SK-N-SH treated with all-trans-retinoic acid at 6 μM for 48 hours (cell line): ENCODE measurements around the gene KCNQ5.

Source experiments
- ATAC-seq: fragments of 200-7000 bp; cut with Tn5 transposase; 3 replicates; pipeline ENCODE4 v1.9.1; 2020; ENCODE audit warnings: mild to moderate bottlenecking, moderate library complexity
- ARNTL ChIP-seq: fragments of 450-650 bp; formaldehyde crosslinking; IDR thresholded peaks from 2 replicates; pipeline ENCODE4 v1.5.0; 2020; ENCODE audit warnings: low read depth, mild to moderate bottlenecking, moderate library complexity, borderline replicate concordance
- BACH2 ChIP-seq: fragments of 250-450 bp; sonication (Bioruptor Pico); IDR thresholded peaks from 2 replicates; pipeline ENCODE4 v1.9.0; 2021; ENCODE audit warnings: mild to moderate bottlenecking, borderline replicate concordance
- ESRRG ChIP-seq: fragments of 250-450 bp; sonication (Bioruptor Pico); IDR thresholded peaks from 2 replicates; pipeline ENCODE4 v1.6.1; 2021; ENCODE audit warnings: mild to moderate bottlenecking
- GLIS3 ChIP-seq: fragments of 250-450 bp; sonication (Bioruptor Pico); IDR thresholded peaks from 2 replicates; pipeline ENCODE4 v1.5.0; 2020; ENCODE audit warnings: mild to moderate bottlenecking, moderate library complexity
- ISL1 ChIP-seq: fragments of 250-450 bp; sonication (Bioruptor Pico); IDR thresholded peaks from 2 replicates; pipeline ENCODE4 v2.1.2; 2022; ENCODE audit warnings: mild to moderate bottlenecking, moderate library complexity
- OSR1 ChIP-seq: fragments of 250-450 bp; sonication (Bioruptor Pico); IDR thresholded peaks from 2 replicates; pipeline ENCODE4 v1.8.0; 2022; ENCODE audit warnings: moderate library complexity, mild to moderate bottlenecking, inconsistent platforms
- PPARA ChIP-seq: fragments of 250-450 bp; sonication (Bioruptor Pico); IDR thresholded peaks from 2 replicates; pipeline ENCODE4 v1.5.0; 2020; ENCODE audit warnings: mild to moderate bottlenecking, borderline replicate concordance
- RARB ChIP-seq: fragments of 250-450 bp; sonication (Bioruptor Pico); IDR thresholded peaks from 2 replicates; pipeline ENCODE4 v1.8.0; 2021; ENCODE audit warnings: mild to moderate bottlenecking, moderate library complexity
- SNAI2 ChIP-seq: fragments of 250-450 bp; sonication (Bioruptor Pico); IDR thresholded peaks from 2 replicates; pipeline ENCODE4 v1.5.0; 2020; ENCODE audit warnings: mild to moderate bottlenecking, moderate library complexity
- TCF4 ChIP-seq: fragments of 250-450 bp; sonication (Bioruptor Pico); IDR thresholded peaks from 2 replicates; pipeline ENCODE4 v1.8.0; 2021; ENCODE audit warnings: mild to moderate bottlenecking, moderate library complexity, borderline replicate concordance
- ZC3H10 ChIP-seq: fragments of 250-450 bp; sonication (Bioruptor Pico); IDR thresholded peaks from 2 replicates; pipeline ENCODE4 v1.5.1; 2021; ENCODE audit warnings: mild to moderate bottlenecking, moderate library complexity
- ZFP3 ChIP-seq: fragments of 250-450 bp; sonication (Bioruptor Pico); IDR thresholded peaks from 2 replicates; pipeline ENCODE4 v1.5.0; 2020; ENCODE audit warnings: mild to moderate bottlenecking, moderate library complexity
- ZFP30 ChIP-seq: fragments of 450-650 bp; formaldehyde crosslinking; IDR thresholded peaks from 2 replicates; pipeline ENCODE4 v1.5.0; 2022; ENCODE audit warnings: mild to moderate bottlenecking, moderate library complexity
- ZNF565 ChIP-seq: fragments of 450-650 bp; formaldehyde crosslinking; conservative IDR thresholded peaks from 2 replicates; pipeline ENCODE4 v1.5.0; 2020; ENCODE audit warnings: low read depth, mild to moderate bottlenecking, moderate library complexity
- ZNF70 ChIP-seq: fragments of 450-650 bp; formaldehyde crosslinking; IDR thresholded peaks from 2 replicates; pipeline ENCODE4 v1.5.0; 2020; ENCODE audit warnings: mild to moderate bottlenecking, moderate library complexity
- ZNF8 ChIP-seq: fragments of 450-650 bp; formaldehyde crosslinking; IDR thresholded peaks from 2 replicates; pipeline ENCODE4 v1.5.0; 2020; ENCODE audit warnings: mild to moderate bottlenecking, moderate library complexity
- TF ChIP-seq, protein P1 (sequence below): fragments of 250-450 bp; sonication (Bioruptor Pico); IDR thresholded peaks from 2 replicates; pipeline ENCODE4 v1.5.1; 2021; ENCODE audit warnings: mild to moderate bottlenecking, moderate library complexity
- TF ChIP-seq, protein P2 (sequence below): fragments of 250-450 bp; sonication (Bioruptor Pico); IDR thresholded peaks from 2 replicates; pipeline ENCODE4 v1.8.0; 2020; ENCODE audit warnings: mild to moderate bottlenecking, moderate library complexity, borderline replicate concordance
- TF ChIP-seq, protein P3 (sequence below): fragments of 250-450 bp; sonication (Bioruptor Pico); IDR thresholded peaks from 2 replicates; pipeline ENCODE4 v1.8.0; 2021; ENCODE audit warnings: low read depth, mild to moderate bottlenecking, moderate library complexity, borderline replicate concordance
- TF ChIP-seq, protein P4 (sequence below): fragments of 250-450 bp; sonication (Bioruptor Pico); IDR thresholded peaks from 2 replicates; pipeline ENCODE4 v1.5.1; 2020; ENCODE audit warnings: low read depth, mild to moderate bottlenecking, moderate library complexity
- TF ChIP-seq, protein P5 (sequence below): fragments of 250-450 bp; sonication (Bioruptor Pico); IDR thresholded peaks from 2 replicates; pipeline ENCODE4 v1.5.0; 2020; ENCODE audit warnings: mild to moderate bottlenecking, moderate library complexity

Gene KCNQ5

DNA sequence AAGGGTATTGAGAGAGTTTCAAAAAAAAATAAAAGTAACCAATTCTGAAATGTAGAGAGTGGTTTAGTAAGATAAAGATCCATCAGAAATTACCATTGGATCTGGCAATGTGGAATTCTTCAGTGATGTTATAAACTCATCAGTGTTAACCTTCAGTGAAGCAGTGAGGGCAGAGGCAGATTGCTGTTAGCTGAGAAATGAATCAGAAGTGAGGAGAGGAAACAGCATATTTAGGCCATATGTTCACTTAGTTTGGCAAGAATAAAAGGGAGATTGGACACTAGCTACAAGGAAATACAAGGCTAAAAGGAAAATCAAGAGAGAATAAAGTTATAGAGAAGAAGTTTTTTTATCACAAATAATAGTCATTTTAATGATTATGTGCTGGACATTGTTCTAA is 9.6 kb downstream of the KCNQ5 start:
- ATAC-seq = peak; percentile 82

DNA sequence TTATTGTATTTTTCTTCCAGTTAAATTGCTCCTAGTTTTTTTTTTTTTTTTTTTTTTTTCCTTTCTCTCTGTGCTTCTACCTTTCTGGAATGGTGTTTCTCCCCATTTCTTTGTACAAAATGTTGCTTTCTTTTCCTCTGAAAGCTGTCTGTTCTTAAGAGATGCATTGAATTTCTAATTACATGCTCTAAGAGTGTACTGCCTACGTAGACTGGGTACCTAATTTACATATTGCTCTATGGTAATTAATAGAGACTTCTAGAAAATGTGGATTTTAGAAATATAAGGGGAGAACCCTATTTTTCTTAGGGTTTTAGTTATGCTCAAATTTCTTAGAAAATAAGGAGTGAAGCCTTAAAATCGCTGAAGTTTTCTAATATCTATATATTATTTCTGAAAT is 13.8 kb downstream of the KCNQ5 start:
- TF ChIP-seq, protein P1, sequence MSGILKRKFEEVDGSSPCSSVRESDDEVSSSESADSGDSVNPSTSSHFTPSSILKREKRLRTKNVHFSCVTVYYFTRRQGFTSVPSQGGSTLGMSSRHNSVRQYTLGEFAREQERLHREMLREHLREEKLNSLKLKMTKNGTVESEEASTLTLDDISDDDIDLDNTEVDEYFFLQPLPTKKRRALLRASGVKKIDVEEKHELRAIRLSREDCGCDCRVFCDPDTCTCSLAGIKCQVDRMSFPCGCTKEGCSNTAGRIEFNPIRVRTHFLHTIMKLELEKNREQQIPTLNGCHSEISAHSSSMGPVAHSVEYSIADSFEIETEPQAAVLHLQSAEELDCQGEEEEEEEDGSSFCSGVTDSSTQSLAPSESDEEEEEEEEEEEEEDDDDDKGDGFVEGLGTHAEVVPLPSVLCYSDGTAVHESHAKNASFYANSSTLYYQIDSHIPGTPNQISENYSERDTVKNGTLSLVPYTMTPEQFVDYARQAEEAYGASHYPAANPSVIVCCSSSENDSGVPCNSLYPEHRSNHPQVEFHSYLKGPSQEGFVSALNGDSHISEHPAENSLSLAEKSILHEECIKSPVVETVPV (CRISPR knock-in tag) = no peak
- no peak for TF ChIP-seq TCF4 (CRISPR knock-in tag)
- TF ChIP-seq ISL1 (CRISPR knock-in tag) = no peak
- TF ChIP-seq, protein P2, sequence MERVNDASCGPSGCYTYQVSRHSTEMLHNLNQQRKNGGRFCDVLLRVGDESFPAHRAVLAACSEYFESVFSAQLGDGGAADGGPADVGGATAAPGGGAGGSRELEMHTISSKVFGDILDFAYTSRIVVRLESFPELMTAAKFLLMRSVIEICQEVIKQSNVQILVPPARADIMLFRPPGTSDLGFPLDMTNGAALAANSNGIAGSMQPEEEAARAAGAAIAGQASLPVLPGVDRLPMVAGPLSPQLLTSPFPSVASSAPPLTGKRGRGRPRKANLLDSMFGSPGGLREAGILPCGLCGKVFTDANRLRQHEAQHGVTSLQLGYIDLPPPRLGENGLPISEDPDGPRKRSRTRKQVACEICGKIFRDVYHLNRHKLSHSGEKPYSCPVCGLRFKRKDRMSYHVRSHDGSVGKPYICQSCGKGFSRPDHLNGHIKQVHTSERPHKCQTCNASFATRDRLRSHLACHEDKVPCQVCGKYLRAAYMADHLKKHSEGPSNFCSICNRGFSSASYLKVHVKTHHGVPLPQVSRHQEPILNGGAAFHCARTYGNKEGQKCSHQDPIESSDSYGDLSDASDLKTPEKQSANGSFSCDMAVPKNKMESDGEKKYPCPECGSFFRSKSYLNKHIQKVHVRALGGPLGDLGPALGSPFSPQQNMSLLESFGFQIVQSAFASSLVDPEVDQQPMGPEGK = no peak
- no peak for TF ChIP-seq ZFP30 (CRISPR knock-in tag)
- TF ChIP-seq, protein P3, sequence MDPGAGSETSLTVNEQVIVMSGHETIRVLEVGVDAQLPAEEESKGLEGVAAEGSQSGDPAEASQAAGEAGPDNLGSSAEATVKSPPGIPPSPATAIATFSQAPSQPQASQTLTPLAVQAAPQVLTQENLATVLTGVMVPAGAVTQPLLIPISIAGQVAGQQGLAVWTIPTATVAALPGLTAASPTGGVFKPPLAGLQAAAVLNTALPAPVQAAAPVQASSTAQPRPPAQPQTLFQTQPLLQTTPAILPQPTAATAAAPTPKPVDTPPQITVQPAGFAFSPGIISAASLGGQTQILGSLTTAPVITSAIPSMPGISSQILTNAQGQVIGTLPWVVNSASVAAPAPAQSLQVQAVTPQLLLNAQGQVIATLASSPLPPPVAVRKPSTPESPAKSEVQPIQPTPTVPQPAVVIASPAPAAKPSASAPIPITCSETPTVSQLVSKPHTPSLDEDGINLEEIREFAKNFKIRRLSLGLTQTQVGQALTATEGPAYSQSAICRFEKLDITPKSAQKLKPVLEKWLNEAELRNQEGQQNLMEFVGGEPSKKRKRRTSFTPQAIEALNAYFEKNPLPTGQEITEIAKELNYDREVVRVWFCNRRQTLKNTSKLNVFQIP (CRISPR knock-in tag) = no peak
- TF ChIP-seq, protein P4, sequence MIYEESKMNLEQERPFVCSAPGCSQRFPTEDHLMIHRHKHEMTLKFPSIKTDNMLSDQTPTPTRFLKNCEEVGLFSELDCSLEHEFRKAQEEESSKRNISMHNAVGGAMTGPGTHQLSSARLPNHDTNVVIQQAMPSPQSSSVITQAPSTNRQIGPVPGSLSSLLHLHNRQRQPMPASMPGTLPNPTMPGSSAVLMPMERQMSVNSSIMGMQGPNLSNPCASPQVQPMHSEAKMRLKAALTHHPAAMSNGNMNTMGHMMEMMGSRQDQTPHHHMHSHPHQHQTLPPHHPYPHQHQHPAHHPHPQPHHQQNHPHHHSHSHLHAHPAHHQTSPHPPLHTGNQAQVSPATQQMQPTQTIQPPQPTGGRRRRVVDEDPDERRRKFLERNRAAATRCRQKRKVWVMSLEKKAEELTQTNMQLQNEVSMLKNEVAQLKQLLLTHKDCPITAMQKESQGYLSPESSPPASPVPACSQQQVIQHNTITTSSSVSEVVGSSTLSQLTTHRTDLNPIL = no peak
- TF ChIP-seq RARB = no peak
- no peak for ATAC-seq

More for the DNA sequence above, 9.6 kb downstream of the KCNQ5 start:
- no peak for TF ChIP-seq SNAI2
- no peak for TF ChIP-seq ZNF8 (CRISPR knock-in tag)
- TF ChIP-seq OSR1 (CRISPR knock-in tag) = no peak
- no peak for TF ChIP-seq BACH2 (CRISPR knock-in tag)
- TF ChIP-seq, protein P4 = no peak
- TF ChIP-seq, protein P1 (CRISPR knock-in tag) = no peak
- no peak for TF ChIP-seq RARB
- TF ChIP-seq, protein P5, sequence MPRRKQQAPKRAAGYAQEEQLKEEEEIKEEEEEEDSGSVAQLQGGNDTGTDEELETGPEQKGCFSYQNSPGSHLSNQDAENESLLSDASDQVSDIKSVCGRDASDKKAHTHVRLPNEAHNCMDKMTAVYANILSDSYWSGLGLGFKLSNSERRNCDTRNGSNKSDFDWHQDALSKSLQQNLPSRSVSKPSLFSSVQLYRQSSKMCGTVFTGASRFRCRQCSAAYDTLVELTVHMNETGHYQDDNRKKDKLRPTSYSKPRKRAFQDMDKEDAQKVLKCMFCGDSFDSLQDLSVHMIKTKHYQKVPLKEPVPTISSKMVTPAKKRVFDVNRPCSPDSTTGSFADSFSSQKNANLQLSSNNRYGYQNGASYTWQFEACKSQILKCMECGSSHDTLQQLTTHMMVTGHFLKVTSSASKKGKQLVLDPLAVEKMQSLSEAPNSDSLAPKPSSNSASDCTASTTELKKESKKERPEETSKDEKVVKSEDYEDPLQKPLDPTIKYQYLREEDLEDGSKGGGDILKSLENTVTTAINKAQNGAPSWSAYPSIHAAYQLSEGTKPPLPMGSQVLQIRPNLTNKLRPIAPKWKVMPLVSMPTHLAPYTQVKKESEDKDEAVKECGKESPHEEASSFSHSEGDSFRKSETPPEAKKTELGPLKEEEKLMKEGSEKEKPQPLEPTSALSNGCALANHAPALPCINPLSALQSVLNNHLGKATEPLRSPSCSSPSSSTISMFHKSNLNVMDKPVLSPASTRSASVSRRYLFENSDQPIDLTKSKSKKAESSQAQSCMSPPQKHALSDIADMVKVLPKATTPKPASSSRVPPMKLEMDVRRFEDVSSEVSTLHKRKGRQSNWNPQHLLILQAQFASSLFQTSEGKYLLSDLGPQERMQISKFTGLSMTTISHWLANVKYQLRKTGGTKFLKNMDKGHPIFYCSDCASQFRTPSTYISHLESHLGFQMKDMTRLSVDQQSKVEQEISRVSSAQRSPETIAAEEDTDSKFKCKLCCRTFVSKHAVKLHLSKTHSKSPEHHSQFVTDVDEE = no peak
- no peak for TF ChIP-seq ZC3H10 (CRISPR knock-in tag)
- no peak for TF ChIP-seq ZNF565
- TF ChIP-seq, protein P3 (CRISPR knock-in tag) = no peak
- TF ChIP-seq ZNF70 (CRISPR knock-in tag) = no peak
- no peak for TF ChIP-seq ZFP30 (CRISPR knock-in tag)
- TF ChIP-seq, protein P2 = no peak
- TF ChIP-seq ZFP3 (CRISPR knock-in tag) = no peak
- TF ChIP-seq ARNTL (CRISPR knock-in tag) = no peak
- no peak for TF ChIP-seq PPARA
- no peak for TF ChIP-seq ESRRG (CRISPR knock-in tag)
- TF ChIP-seq GLIS3 (CRISPR knock-in tag) = no peak
- TF ChIP-seq TCF4 (CRISPR knock-in tag) = no peak
